ENCODE results near the gene FRAT2.

FRAT2 gene

DNA sequence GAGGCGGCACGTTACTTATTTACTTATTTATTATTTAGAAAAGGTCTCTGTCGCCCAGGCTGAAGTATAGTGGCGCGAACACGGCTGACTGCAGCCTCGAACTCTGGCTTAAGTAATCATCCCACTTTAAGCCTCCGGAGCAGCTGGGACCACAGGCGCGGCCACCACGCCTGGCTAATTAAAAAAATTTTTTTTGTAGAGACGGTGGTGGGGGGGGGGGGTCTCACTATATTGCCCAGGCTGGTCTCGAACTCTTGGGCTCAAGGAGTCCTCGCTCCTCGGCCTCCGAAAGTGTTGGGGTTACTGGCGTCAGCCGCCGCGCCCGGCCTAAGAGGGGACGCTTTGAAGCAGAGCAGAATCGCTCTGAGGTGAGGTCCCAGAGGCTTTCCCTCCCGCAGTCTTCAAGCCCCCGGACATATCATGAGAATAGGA, 675 bp upstream of the FRAT2 start:
- peak overlapping the region; percentile 60; the same call in 1 of the 2 replicates for H3K9ac ChIP-seq (ENCODE audit: low read length)
- peak overlapping the region; percentile 65 for H3K4me3 ChIP-seq (ENCODE audit: low read depth, low read length, poor library complexity, severe bottlenecking)
- H4K20me1 ChIP-seq (ENCODE audit: insufficient read depth, low read length) = no peaks in the 10 kb centered on the region
- H3K4me1 ChIP-seq (ENCODE audit: insufficient read depth, low read length, severe bottlenecking) = peaks cover 29% of the 10 kb centered on the region
- H3K27me3 ChIP-seq (ENCODE audit: insufficient read depth, low read length) = no peaks in the 10 kb centered on the region
- no peaks in the 10 kb centered on the region for H3F3A ChIP-seq (ENCODE audit: insufficient read depth, low read length)
- no peaks in the 10 kb centered on the region for H3K9me2 ChIP-seq (ENCODE audit: low read depth, low read length)
- no peaks in the 10 kb centered on the region for H3K79me2 ChIP-seq (ENCODE audit: insufficient read depth, low read length)
- no peak for TF ChIP-seq EZH2 (IDR thresholded peaks at IDR 0.05; ENCODE audit: borderline replicate concordance, low read length)
- TF ChIP-seq, protein P1, sequence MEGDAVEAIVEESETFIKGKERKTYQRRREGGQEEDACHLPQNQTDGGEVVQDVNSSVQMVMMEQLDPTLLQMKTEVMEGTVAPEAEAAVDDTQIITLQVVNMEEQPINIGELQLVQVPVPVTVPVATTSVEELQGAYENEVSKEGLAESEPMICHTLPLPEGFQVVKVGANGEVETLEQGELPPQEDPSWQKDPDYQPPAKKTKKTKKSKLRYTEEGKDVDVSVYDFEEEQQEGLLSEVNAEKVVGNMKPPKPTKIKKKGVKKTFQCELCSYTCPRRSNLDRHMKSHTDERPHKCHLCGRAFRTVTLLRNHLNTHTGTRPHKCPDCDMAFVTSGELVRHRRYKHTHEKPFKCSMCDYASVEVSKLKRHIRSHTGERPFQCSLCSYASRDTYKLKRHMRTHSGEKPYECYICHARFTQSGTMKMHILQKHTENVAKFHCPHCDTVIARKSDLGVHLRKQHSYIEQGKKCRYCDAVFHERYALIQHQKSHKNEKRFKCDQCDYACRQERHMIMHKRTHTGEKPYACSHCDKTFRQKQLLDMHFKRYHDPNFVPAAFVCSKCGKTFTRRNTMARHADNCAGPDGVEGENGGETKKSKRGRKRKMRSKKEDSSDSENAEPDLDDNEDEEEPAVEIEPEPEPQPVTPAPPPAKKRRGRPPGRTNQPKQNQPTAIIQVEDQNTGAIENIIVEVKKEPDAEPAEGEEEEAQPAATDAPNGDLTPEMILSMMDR (IDR thresholded peaks at IDR 0.05; ENCODE audit: low read length) = no peak
- H3K9me3 ChIP-seq (ENCODE audit: low read length) = no peaks in the 10 kb centered on the region
- H3K36me3 ChIP-seq (ENCODE audit: insufficient read depth, low read length) = no peaks in the 10 kb centered on the region; the same call in 1 of the 2 replicates
- no peak overlapping the region for H2AFZ ChIP-seq (ENCODE audit: low read length)
- no peak overlapping the region for H3K27ac ChIP-seq (ENCODE audit: low read depth, low read length, poor library complexity, severe bottlenecking)
- H3K4me2 ChIP-seq (ENCODE audit: low read length) = peak overlapping the region; percentile 52

- H3K9ac ChIP-seq (ENCODE audit: low read length) = peak overlapping the region; percentile 60
- H3K4me2 ChIP-seq (ENCODE audit: low read length) = peak overlapping the region; percentile 88
- H3K27me3 ChIP-seq (ENCODE audit: insufficient read depth, low read length) = no peaks in the 10 kb centered on the region
- no peaks in the 10 kb centered on the region for H3K9me2 ChIP-seq (ENCODE audit: low read depth, low read length)
- H3K36me3 ChIP-seq (ENCODE audit: insufficient read depth, low read length) = no peaks in the 10 kb centered on the region; the same call in 1 of the 2 replicates
- no peaks in the 10 kb centered on the region for H3F3A ChIP-seq (ENCODE audit: insufficient read depth, low read length)
- peak overlapping the region; percentile 65 for H3K4me3 ChIP-seq (ENCODE audit: low read depth, low read length, poor library complexity, severe bottlenecking)
- H3K4me1 ChIP-seq (ENCODE audit: insufficient read depth, low read length, severe bottlenecking) = peaks cover 29% of the 10 kb centered on the region
- H2AFZ ChIP-seq (ENCODE audit: low read length) = no peak overlapping the region
- TF ChIP-seq, protein P1 (IDR thresholded peaks at IDR 0.05; ENCODE audit: low read length) = no peak; the same call in 1 of the 2 replicates
- TF ChIP-seq EZH2 (IDR thresholded peaks at IDR 0.05; ENCODE audit: borderline replicate concordance, low read length) = no peak
- no peak overlapping the region for H3K27ac ChIP-seq (ENCODE audit: low read depth, low read length, poor library complexity, severe bottlenecking)
- H3K79me2 ChIP-seq (ENCODE audit: insufficient read depth, low read length) = no peaks in the 10 kb centered on the region
- H4K20me1 ChIP-seq (ENCODE audit: insufficient read depth, low read length) = no peaks in the 10 kb centered on the region
- no peaks in the 10 kb centered on the region for H3K9me3 ChIP-seq (ENCODE audit: low read length)
Observed at GRCh38 chr10:97333601-97334369, 744 bp downstream of the FRAT2 start.

DNA sequence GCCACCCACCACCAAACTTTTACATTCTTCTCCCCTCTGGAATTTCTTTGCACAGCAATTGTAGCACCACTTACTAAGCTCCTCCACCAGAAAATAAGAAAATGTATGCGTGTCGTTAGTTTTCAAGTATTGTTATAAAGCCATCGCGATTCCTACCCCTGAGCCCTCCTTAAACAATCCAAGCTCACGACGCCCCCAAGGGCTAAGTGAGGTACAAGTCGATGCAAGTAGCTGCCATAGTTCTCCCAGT, 1.3 kb downstream of the FRAT2 start:
- H3K36me3 ChIP-seq (ENCODE audit: insufficient read depth, low read length) = no peaks in the 10 kb centered on the region; the same call in 1 of the 2 replicates
- H3K9me3 ChIP-seq (ENCODE audit: low read length) = no peaks in the 10 kb centered on the region
- H3K79me2 ChIP-seq (ENCODE audit: insufficient read depth, low read length) = no peaks in the 10 kb centered on the region
- H3K9ac ChIP-seq (ENCODE audit: low read length) = peak overlapping the region; percentile 60; the same call in 1 of the 2 replicates
- no peaks in the 10 kb centered on the region for H3K9me2 ChIP-seq (ENCODE audit: low read depth, low read length)
- peak overlapping the region; percentile 65 for H3K4me3 ChIP-seq (ENCODE audit: low read depth, low read length, poor library complexity, severe bottlenecking)
- no peaks in the 10 kb centered on the region for H3F3A ChIP-seq (ENCODE audit: insufficient read depth, low read length)
- no peaks in the 10 kb centered on the region for H3K27me3 ChIP-seq (ENCODE audit: insufficient read depth, low read length)
- no peak for TF ChIP-seq EZH2 (IDR thresholded peaks at IDR 0.05; ENCODE audit: borderline replicate concordance, low read length)
- TF ChIP-seq, protein P1 (IDR thresholded peaks at IDR 0.05; ENCODE audit: low read length) = 0 out of 2 replicates have a peak, but pooled peaks have one; percentile 5
- H2AFZ ChIP-seq (ENCODE audit: low read length) = no peak overlapping the region
- H3K4me1 ChIP-seq (ENCODE audit: insufficient read depth, low read length, severe bottlenecking) = peaks cover 29% of the 10 kb centered on the region
- no peak overlapping the region for H3K27ac ChIP-seq (ENCODE audit: low read depth, low read length, poor library complexity, severe bottlenecking)
- H4K20me1 ChIP-seq (ENCODE audit: insufficient read depth, low read length) = no peaks in the 10 kb centered on the region
- peak overlapping the region; percentile 88 for H3K4me2 ChIP-seq (ENCODE audit: low read length)
